Endothelial cell (in vitro differentiated cells): ENCODE results near the gene VMAC. TPM values are rescaled to one million over a fixed set of nuclear protein-coding genes. Genes with fewer than 3 reads are reported as not detected.

Experiments used
- total RNA-seq: library from RNA; stranded (reverse); fragmentation: NEBNext Ultra II Directional; extraction: Animal tissue kit (Norgen Biotek cat#: 25700); gene quantifications from one replicate; pipeline ENCODE4 v1.2.1, GENCODE V29; 2021; ENCODE audit not compliant: unreplicated experiment

VMAC gene
- total RNA-seq, 1 donor from 2014 or later, result 8.9 TPM

Other genes with a start within 250 kb of the VMAC start
- gene MICOS13, start 224.4 kb upstream of the VMAC start, total RNA-seq, result 23.6 TPM
- gene HSD11B1L, start 223.8 kb upstream of the VMAC start, total RNA-seq, result 11.8 TPM
- gene RPL36, start 214.6 kb upstream of the VMAC start, total RNA-seq, result 910 TPM
- gene LONP1, start 184.7 kb upstream of the VMAC start, total RNA-seq, result 64.4 TPM
- gene CATSPERD, start 184.2 kb upstream of the VMAC start, total RNA-seq, result not detected
- gene PRR22, start 120.1 kb upstream of the VMAC start, total RNA-seq, result 2.2 TPM
- gene DUS3L, start 113.7 kb upstream of the VMAC start, total RNA-seq, result 16.2 TPM
- 0.56 TPM for gene NRTN, start 99.8 kb upstream of the VMAC start, total RNA-seq
- gene FUT6, start 65.2 kb upstream of the VMAC start, total RNA-seq, result 0.18 TPM
- gene FUT3, start 53.4 kb upstream of the VMAC start, total RNA-seq, result 1.4 TPM
- not detected for gene FUT5, start 34.3 kb upstream of the VMAC start, total RNA-seq
- gene NDUFA11, start 1.1 kb upstream of the VMAC start, total RNA-seq, result 211 TPM
- 9.3 TPM for gene CAPS, start 9.4 kb downstream of the VMAC start, total RNA-seq
- gene RANBP3, start 73.3 kb downstream of the VMAC start, total RNA-seq, result 69.5 TPM
- gene RFX2, start 205.6 kb downstream of the VMAC start, total RNA-seq, result 1.2 TPM
- gene ACSBG2, start 230.8 kb downstream of the VMAC start, total RNA-seq, result not detected